ENCODE results near the gene ZCCHC14.

The ZCCHC14 gene

GRCh38 chr16:87496447-87496801, 3.6 kb upstream of the ZCCHC14 start:
- peaks cover 3% of the 10 kb centered on the region for H3K4me1 ChIP-seq (ENCODE audit: low read depth, poor library complexity, severe bottlenecking)
- H3K27me3 ChIP-seq (ENCODE audit: insufficient read depth, low read depth), result peaks cover 7% of the 10 kb centered on the region; the same call in 1 of the 2 replicates
- H2AFZ ChIP-seq (ENCODE audit: low read depth), result no peak overlapping the region
- no peak overlapping the region for H3K4me3 ChIP-seq (IDR thresholded peaks at IDR 0.05; ENCODE audit: insufficient read depth, low read depth, low read length)
- H3K27ac ChIP-seq, result no peak overlapping the region
- H4K20me1 ChIP-seq (ENCODE audit: insufficient read depth), result no peaks in the 10 kb centered on the region
- no peaks in the 10 kb centered on the region for H3K36me3 ChIP-seq (ENCODE audit: insufficient read depth)
- no peaks in the 10 kb centered on the region for H3K79me2 ChIP-seq (ENCODE audit: insufficient read depth, low read depth)
- no peak overlapping the region for H3K9ac ChIP-seq
- H3K4me2 ChIP-seq, result no peak overlapping the region
- TF ChIP-seq CTCF (conservative IDR thresholded peaks at IDR 0.05; ENCODE audit: low read depth, low read length), result no peak

GRCh38 chr16:87495578-87496446, 3.0 kb upstream of the ZCCHC14 start:
- Histone ChIP-seq H4K20me1 (ENCODE audit: insufficient read depth) (no peaks in the 10 kb centered on the region), H3K9ac (no peak overlapping the region), H3K4me2 (no peak overlapping the region), H2AFZ (ENCODE audit: low read depth) (no peak overlapping the region), H3K27ac (no peak overlapping the region), H3K4me3 (IDR thresholded peaks at IDR 0.05; ENCODE audit: insufficient read depth, low read depth, low read length) (no peak overlapping the region), H3K27me3 (ENCODE audit: insufficient read depth, low read depth) (peaks cover 7% of the 10 kb centered on the region; the same call in 1 of the 2 replicates), H3K79me2 (ENCODE audit: insufficient read depth, low read depth) (no peaks in the 10 kb centered on the region), H3K4me1 (ENCODE audit: low read depth, poor library complexity, severe bottlenecking) (peaks cover 3% of the 10 kb centered on the region), H3K36me3 (ENCODE audit: insufficient read depth) (no peaks in the 10 kb centered on the region)
- no peak for TF ChIP-seq CTCF (conservative IDR thresholded peaks at IDR 0.05; ENCODE audit: low read depth, low read length)

GRCh38 chr16:87493608-87494280, 920 bp upstream of the ZCCHC14 start:
- no peaks in the 10 kb centered on the region for H3K36me3 ChIP-seq (ENCODE audit: insufficient read depth)

GRCh38 chr16:87492291-87492630, 563 bp downstream of the ZCCHC14 start:
- Histone ChIP-seq H3K27me3 (ENCODE audit: insufficient read depth, low read depth) (no peaks in the 10 kb centered on the region), H3K36me3 (ENCODE audit: insufficient read depth) (no peaks in the 10 kb centered on the region), H3K4me3 (IDR thresholded peaks at IDR 0.05; ENCODE audit: insufficient read depth, low read depth, low read length) (no peak overlapping the region), H3K27ac (no peak overlapping the region), H2AFZ (ENCODE audit: low read depth) (no peak overlapping the region), H4K20me1 (ENCODE audit: insufficient read depth) (no peaks in the 10 kb centered on the region), H3K9ac (no peak overlapping the region), H3K4me2 (no peak overlapping the region), H3K4me1 (ENCODE audit: low read depth, poor library complexity, severe bottlenecking) (peaks cover 10% of the 10 kb centered on the region), H3K79me2 (ENCODE audit: insufficient read depth, low read depth) (peaks cover 10% of the 10 kb centered on the region; the same call in 1 of the 2 replicates)
- TF ChIP-seq CTCF (conservative IDR thresholded peaks at IDR 0.05; ENCODE audit: low read depth, low read length), result no peak

More at GRCh38 chr16:87493608-87494280, 920 bp upstream of the ZCCHC14 start:
- no peak overlapping the region for H3K4me3 ChIP-seq (IDR thresholded peaks at IDR 0.05; ENCODE audit: insufficient read depth, low read depth, low read length)
- H3K27ac ChIP-seq, result no peak overlapping the region
- H3K9ac ChIP-seq, result no peak overlapping the region
- H3K4me2 ChIP-seq, result peak overlapping the region; percentile 54
- no peak for TF ChIP-seq CTCF (conservative IDR thresholded peaks at IDR 0.05; ENCODE audit: low read depth, low read length)
- peaks cover 7% of the 10 kb centered on the region; the same call in 1 of the 2 replicates for H3K79me2 ChIP-seq (ENCODE audit: insufficient read depth, low read depth)
- H3K4me1 ChIP-seq (ENCODE audit: low read depth, poor library complexity, severe bottlenecking), result peaks cover 6% of the 10 kb centered on the region
- H3K27me3 ChIP-seq (ENCODE audit: insufficient read depth, low read depth), result peaks cover 5% of the 10 kb centered on the region; the same call in 1 of the 2 replicates
- H2AFZ ChIP-seq (ENCODE audit: low read depth), result peak overlapping the region; percentile 83
- H4K20me1 ChIP-seq (ENCODE audit: insufficient read depth), result no peaks in the 10 kb centered on the region
